Measurements from ENCODE around the gene CCNF.

DNA sequence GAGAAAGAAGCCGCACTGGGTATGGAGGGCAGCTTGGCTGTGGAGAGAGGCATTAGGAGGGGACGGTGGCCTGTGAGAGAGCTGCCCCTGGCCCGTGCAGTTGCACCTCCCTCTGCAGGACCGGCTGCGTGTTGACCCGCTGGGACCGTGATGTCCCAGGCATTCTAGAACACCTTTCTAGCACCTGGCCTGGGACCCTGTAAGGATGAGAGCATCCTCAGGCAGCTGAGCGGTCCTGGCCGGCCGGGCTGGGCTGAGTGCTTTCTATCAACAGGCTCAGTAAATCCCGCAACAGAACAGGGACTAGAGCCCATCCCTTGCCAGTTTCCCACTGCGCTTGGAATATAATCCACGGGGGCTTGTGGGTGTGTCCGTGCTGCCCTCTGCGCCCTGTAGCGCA is 60.3 kb downstream of the CCNF start:
- TF ChIP-seq, protein P1, sequence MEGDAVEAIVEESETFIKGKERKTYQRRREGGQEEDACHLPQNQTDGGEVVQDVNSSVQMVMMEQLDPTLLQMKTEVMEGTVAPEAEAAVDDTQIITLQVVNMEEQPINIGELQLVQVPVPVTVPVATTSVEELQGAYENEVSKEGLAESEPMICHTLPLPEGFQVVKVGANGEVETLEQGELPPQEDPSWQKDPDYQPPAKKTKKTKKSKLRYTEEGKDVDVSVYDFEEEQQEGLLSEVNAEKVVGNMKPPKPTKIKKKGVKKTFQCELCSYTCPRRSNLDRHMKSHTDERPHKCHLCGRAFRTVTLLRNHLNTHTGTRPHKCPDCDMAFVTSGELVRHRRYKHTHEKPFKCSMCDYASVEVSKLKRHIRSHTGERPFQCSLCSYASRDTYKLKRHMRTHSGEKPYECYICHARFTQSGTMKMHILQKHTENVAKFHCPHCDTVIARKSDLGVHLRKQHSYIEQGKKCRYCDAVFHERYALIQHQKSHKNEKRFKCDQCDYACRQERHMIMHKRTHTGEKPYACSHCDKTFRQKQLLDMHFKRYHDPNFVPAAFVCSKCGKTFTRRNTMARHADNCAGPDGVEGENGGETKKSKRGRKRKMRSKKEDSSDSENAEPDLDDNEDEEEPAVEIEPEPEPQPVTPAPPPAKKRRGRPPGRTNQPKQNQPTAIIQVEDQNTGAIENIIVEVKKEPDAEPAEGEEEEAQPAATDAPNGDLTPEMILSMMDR (IDR thresholded peaks at IDR 0.05) = no peak
- TF ChIP-seq POLR2A (IDR thresholded peaks at IDR 0.05) = no peak

Measured in Peyer's patch (tissue), 4 donors.